Left lung (tissue), 10 donors: Measurements from ENCODE around the gene PLXNA3. TPM values are rescaled to one million over a fixed set of nuclear protein-coding genes. Genes with fewer than 3 reads are reported as not detected.

Experiments used
- ATAC-seq: fragments of 200-7000 bp; cut with Tn5 transposase; one replicate; pipeline ENCODE4 v1.9.1; 2020; ENCODE audit warnings: moderate library complexity
- DNase-seq, 4 donors: peaks; one replicate each; pipeline ENCODE4 v3.0.0-alpha.2; 2013 to 2020
- H3K27ac ChIP-seq, 2 donors: fragments of 200-600 bp; sonication (generic) in 1 of 2; one replicate each; pipeline versions ENCODE4 v1.5.0 to v1.8.0; 2020 to 2021
- H3K27me3 ChIP-seq, 2 donors: fragments of 200-600 bp; sonication (generic) in 1 of 2; one replicate each; pipeline versions ENCODE4 v1.5.0 to v1.8.0; 2020 to 2021
- H3K36me3 ChIP-seq, 2 donors: fragments of 200-600 bp; sonication (generic) in 1 of 2; one replicate each; pipeline versions ENCODE4 v1.5.0 to v1.8.0; 2020 to 2021
- H3K4me1 ChIP-seq, 2 donors: fragments of 200-600 bp; one replicate each; pipeline ENCODE4 v1.8.0; 2021
- H3K4me3 ChIP-seq, 2 donors: fragments of 200-600 bp; sonication (generic) in 1 of 2; one replicate each; pipeline versions ENCODE4 v1.5.0 to v1.8.0; 2020 to 2021; ENCODE audit warnings: mild to moderate bottlenecking in 1 of 2
- H3K9me3 ChIP-seq, 2 donors: fragments of 200-600 bp; sonication (generic) in 1 of 2; one replicate each; pipeline versions ENCODE4 v1.5.0 to v1.8.0; 2020 to 2021
- CTCF ChIP-seq, 2 donors: fragments of 200-600 bp; sonication (generic) in 1 of 2; IDR thresholded peaks; one replicate each; pipeline versions ENCODE4 v1.5.0 to v1.8.0; 2021; ENCODE audit warnings: antibody characterized with exemption in 2 of 2
- intact Hi-C, 2 donors: fragments of 100-400 bp; cut with DNase I; formaldehyde crosslinking; loops; one replicate each; pipeline versions ENCODE4 v1.11.2 to v1.14.2; 2022
- polyA plus RNA-seq, 6 donors: library from polyadenylated mRNA; unstranded; fragments of 120-200 nt; gene quantifications; one replicate each; pipeline ENCODE4 v1.2.1, GENCODE V29; 2013; ENCODE audit not compliant: insufficient read length in 6 of 6
- total RNA-seq, 2 donors: library from RNA; stranded (reverse); fragmentation: NEBNext Ultra II Directional; extraction: Animal tissue kit (Norgen Biotek cat#: 25700); gene quantifications; one replicate each; pipeline ENCODE4 v1.2.1, GENCODE V29; 2021
- donor health status: DM: no; HTN: yes; CAD: no.
- donor health status: DM: no; HTN: no; CAD: no.

Gene PLXNA3
- total and polyA plus RNA-seq, 8 donors: 48.7 to 83.6 (median 60.9) TPM

GRCh38 chrX:154516656-154517100 lies 58.6 kb downstream of the PLXNA3 start:
- intact Hi-C loops: no loop called here
- Histone ChIP-seq H3K4me1 (peaks cover 0 to 5% of the 10 kb centered on the region in 2 donors), H3K36me3 (no peaks in the 10 kb centered on the region), H3K27me3 (no peaks in the 10 kb centered on the region), H3K9me3 (no peaks in the 10 kb centered on the region), H3K27ac (peak overlapping the region; percentile 86 to 91), H3K4me3 (peak overlapping the region; percentile 19 to 59)
- peak in 2 of 4 donors; percentile 89 to 92 for DNase-seq
- ATAC-seq: peak; percentile 26
- TF ChIP-seq CTCF (IDR thresholded peaks at IDR 0.05): no peak

- Histone ChIP-seq H3K27me3 (no peaks in the 10 kb centered on the region), H3K27ac (peak overlapping the region; percentile 86 to 91), H3K4me3 (peak overlapping the region in 1 of 2 donors; percentile 59), H3K9me3 (no peaks in the 10 kb centered on the region), H3K4me1 (peaks cover 0 to 5% of the 10 kb centered on the region in 2 donors), H3K36me3 (no peaks in the 10 kb centered on the region)
- peak in 2 of 4 donors; percentile 41 to 49 for DNase-seq
- no peak for ATAC-seq
- no peak for TF ChIP-seq CTCF (IDR thresholded peaks at IDR 0.05)
- intact Hi-C loops: no loop called here
Observed at GRCh38 chrX:154517101-154517781, 59.2 kb downstream of the PLXNA3 start.

DNA sequence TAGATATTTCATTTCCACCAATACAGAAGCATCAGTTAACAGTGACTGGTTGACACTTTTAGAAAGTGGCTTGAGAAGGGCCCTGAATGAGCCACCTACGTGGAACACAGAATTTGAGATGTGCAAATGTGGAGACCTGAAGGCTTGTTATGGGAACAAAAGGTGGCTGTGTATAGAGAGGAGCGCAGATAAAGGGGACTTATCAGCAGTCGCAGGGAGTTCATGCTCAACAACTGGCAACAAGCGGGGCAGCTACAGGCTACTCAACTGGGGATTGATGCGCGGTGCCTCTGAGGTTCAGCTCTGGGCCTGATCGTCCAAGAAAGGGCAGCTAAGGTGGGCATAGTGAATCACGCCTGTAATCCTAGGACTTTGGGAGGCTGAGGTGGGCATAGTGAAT lies 61.3 kb downstream of the PLXNA3 start:
- DNase-seq (no peak), ATAC-seq (no peak)
- Histone ChIP-seq H3K27ac (no peak overlapping the region), H3K36me3 (no peaks in the 10 kb centered on the region), H3K4me1 (peaks cover 0 to 5% of the 10 kb centered on the region in 2 donors), H3K4me3 (no peak overlapping the region), H3K9me3 (no peaks in the 10 kb centered on the region), H3K27me3 (no peaks in the 10 kb centered on the region)
- TF ChIP-seq CTCF (IDR thresholded peaks at IDR 0.05): no peak
- intact Hi-C loops: no loop called here

GRCh38 chrX:154525606-154526490 lies 67.8 kb downstream of the PLXNA3 start:
- no peak overlapping the region for H3K27ac ChIP-seq
- ATAC-seq (no peak), DNase-seq (no peak)

More at GRCh38 chrX:154525606-154526490, 67.8 kb downstream of the PLXNA3 start:
- Histone ChIP-seq H3K36me3 (no peaks in the 10 kb centered on the region), H3K27me3 (no peaks in the 10 kb centered on the region), H3K4me1 (no peaks in the 10 kb centered on the region), H3K9me3 (no peaks in the 10 kb centered on the region), H3K4me3 (no peak overlapping the region)
- no peak for TF ChIP-seq CTCF (IDR thresholded peaks at IDR 0.05)
- intact Hi-C loops: no loop called here
